GM21786 (cell line): ENCODE results near the gene LRCH1.
A peak's percentile ranks its signal among the peaks of the same experiment; 100 is the strongest.
"Not testable (repeated sequence)": the region's sequence is repeated elsewhere in the genome, so short reads cannot be mapped to it uniquely, and the experiment has no call there.

Experiments
- ATAC-seq: cut with Tn5 transposase; IDR thresholded peaks from one replicate; pipeline ENCODE4 v1.9.1; 2021; ENCODE audit not compliant: unreplicated experiment

Gene LRCH1, protein sequence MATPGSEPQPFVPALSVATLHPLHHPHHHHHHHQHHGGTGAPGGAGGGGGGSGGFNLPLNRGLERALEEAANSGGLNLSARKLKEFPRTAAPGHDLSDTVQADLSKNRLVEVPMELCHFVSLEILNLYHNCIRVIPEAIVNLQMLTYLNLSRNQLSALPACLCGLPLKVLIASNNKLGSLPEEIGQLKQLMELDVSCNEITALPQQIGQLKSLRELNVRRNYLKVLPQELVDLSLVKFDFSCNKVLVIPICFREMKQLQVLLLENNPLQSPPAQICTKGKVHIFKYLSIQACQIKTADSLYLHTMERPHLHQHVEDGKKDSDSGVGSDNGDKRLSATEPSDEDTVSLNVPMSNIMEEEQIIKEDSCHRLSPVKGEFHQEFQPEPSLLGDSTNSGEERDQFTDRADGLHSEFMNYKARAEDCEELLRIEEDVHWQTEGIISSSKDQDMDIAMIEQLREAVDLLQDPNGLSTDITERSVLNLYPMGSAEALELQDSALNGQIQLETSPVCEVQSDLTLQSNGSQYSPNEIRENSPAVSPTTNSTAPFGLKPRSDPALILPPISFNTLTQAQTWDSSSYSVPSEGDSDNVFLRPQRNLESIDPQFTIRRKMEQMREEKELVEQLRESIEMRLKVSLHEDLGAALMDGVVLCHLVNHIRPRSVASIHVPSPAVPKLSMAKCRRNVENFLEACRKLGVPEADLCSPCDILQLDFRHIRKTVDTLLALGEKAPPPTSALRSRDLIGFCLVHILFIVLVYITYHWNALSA

DNA sequence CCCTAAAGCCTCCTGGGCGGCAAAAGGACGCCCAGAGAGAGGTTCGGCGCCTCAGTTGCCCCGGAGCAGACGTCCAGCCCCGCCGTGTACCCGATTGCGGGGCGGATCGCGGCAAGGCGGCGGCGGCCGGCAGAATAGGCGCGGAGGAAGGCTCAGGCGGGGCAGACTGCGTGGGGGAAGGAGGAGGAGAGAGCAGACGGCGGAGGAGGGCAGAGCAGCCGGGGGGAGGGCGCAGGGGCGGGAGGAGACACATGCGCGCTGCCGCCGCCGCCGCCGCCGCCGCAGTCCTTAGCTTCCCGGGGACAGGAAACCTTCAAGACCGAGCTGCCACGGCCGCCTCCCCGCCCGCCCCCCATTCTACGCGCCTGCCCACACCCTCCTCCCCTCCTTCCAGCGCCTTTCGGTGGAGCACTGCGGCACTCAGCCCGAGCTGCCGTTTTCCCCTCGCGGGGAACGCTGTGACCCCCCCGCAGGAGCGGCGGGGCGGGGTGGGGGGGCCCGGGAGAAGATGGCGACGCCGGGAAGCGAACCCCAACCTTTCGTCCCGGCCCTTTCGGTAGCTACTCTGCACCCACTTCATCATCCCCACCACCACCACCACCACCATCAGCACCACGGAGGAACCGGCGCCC lies at the start of gene LRCH1:
LRCH1 (plus strand) TSS at position 282 of the 632 bp plus-strand sequence; CDS start at position 509, 227 bp downstream.
- ATAC-seq = peak; percentile 60

DNA sequence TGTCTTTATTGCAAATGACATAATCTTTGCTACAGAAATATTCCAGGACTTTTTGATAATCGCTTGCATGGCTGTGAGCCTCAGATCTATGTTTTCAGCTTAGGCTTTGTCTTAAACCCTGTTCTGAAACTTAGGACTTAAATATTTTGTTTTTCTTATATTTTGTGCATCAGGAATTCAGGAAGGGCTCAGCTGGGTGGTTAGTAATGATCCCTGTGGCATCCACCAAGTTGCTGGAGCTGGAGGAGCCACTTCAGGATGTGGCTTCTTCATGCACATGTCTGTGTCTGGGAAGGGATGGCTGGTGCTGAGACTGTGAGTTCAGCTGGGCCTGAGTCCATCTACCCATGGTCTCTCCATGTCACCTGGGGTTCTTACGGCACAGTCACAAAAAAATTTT lies 48.9 kb upstream of the LRCH1 start:
- no peak for ATAC-seq

DNA sequence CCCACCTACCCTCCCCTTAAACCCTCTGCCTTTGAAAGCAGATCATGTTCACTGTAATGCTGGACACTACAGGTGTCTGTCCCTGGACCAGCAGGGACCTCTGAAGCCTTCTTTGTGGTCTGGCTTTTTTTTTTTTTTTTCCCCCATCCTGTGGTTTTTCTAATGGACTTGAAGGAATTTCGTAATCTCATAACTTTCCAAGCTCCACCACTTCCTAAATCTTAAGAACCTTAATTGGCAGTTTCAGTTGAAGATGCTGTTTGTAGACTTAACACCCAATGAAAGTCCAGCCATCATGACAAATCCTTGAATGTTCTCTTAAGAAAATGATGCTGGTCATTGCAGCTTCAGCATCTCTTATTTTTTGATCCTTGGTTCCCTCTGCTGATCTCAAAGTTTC lies 45.0 kb upstream of the LRCH1 start:
- ATAC-seq = no peak

DNA sequence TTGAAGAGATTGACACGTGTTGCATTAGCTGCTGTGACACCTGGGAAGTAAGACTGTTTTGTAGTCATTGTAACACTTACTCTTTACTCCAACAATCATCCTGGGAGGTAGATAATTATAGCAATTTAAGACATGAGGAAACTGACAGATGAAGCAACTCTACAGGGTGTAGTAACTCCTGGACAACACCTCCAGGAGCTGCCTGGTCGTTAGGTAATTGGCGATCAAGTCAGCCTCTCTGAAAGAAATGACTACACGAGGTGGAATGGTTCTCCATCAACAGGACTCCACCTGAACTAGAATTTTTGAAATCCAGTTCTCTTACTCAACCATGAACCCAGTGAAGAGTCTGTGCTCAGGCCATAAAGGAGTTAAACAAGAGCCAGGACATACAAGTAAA lies 43.0 kb upstream of the LRCH1 start:
- ATAC-seq = no peak

DNA sequence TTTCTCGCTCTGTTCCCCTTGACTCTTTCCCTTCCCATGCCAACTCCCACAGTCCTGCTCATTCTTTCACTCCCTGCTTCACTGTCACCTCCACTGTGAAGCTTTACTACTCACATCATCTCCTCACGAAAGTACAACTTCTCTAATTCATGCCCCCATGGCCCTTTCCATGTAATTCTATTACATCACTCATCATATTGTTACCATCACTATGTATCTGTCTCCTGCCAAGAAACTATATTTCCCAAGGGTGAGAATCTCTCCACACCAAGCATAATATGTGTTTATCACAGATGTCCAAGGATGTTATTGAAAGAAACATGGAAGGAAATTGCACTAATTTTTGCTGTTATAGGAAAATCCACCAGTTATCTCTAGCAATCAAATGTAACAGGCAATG lies 37.2 kb upstream of the LRCH1 start:
- no peak for ATAC-seq

DNA sequence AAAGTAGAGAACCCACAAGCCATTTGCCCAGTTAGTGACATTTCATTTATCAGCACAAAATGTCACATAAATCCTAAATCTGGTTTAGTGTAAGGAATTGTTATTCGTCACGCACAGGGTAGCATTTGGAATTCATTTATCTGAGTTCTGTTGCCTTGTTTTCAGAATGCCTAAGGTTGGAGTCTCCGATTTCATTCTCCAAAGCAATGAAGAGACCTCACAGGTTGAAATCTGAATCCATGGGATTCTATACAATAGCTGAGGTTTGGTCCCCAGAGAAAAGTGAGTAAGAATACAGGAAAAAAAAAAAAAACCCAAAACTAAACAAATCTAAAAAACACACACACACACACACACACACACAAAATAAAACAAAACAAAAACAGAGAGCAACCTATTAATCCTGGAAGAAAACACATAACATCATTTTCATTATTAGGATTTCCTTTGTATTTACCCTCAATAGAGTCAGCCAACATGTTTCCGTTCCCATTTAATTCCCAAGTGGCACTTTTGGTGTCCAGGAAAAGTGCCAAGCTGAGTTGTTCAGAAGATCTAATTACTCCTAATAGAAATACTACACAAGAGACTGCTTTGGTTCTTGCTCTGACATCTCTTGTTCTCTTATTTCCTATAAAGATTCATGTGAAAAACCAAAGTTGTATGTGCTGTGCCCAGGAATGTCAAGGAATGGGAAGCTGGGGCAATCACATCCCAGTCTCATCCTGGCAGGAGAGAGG lies 36.2 kb upstream of the LRCH1 start:
- ATAC-seq = no peak

DNA sequence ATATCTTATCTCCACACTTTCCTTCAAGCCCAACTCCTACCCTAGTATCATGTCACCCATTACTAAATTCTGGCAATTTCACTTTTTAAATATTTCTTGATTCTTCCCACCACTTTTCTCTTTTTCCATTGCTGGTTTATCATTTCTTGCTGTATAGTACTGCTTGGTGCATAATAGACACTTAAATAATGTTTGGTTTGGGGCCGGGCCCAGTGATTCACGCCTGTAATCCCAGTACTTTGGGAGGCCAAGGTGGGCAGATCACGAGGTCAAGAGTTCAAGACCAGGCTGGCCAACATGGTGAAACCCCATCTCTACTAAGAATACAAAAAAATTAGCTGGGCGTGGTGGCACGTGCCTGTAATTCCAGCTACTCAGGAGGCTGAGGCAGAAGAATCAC lies 35.2 kb upstream of the LRCH1 start:
- not testable (repeated sequence) for ATAC-seq

DNA sequence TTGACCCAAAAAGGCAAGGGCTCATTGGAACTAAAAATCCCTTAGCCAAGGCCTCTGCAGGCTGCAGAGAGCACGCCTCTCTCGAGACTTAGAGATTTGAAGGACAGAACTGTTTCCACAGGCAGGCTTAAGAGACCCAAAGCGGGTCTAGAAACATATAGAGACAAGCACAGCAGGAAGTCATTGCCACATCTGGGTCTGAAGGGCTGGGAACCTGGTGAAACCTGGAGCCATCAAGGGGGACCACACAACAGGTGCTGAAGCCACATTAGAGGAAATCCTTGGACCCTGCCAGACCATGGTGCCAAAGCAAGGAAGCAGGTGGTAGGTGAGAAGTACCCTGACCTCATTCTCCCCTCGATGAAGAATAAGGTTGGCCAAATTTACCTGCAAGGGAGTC lies 33.8 kb upstream of the LRCH1 start:
- ATAC-seq = no peak

DNA sequence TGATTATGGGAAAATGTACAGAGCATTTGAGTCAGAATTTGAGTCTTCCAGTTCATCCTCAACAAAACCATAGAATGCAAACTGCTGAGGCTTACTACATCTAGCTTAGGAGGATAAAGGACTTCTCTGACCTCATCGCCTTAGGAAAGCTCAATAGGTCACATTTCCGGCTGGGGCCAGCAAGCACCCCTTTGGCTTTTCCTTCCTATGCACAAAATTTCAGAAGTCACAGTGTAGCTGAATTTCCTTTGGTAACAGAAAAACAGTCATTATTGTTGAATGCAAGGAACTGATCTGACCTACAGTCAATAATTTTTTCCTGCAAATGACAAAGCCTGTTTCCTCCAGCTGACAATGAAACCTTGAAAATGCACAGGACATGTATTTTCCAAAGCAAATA lies 32.8 kb upstream of the LRCH1 start:
- ATAC-seq = no peak

DNA sequence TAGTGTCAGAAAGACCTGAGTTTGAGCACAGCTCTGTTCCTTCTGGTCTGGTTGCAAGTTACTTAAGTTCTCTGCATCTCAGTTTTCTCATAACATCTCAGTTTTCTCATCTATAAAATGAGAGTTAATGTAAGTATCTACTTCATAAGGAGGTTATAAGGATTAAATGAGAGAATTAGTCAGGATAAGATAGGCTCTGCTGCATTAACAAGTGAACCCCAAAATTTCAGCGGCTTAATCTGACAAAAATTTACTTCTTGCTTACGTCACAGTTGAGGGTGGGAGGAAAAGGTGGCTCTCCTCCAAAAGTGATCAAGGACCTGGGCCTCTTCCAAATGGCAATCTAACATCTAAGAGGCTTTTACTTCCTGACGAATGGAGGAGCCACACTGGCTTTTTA lies 31.5 kb upstream of the LRCH1 start:
- no peak for ATAC-seq

DNA sequence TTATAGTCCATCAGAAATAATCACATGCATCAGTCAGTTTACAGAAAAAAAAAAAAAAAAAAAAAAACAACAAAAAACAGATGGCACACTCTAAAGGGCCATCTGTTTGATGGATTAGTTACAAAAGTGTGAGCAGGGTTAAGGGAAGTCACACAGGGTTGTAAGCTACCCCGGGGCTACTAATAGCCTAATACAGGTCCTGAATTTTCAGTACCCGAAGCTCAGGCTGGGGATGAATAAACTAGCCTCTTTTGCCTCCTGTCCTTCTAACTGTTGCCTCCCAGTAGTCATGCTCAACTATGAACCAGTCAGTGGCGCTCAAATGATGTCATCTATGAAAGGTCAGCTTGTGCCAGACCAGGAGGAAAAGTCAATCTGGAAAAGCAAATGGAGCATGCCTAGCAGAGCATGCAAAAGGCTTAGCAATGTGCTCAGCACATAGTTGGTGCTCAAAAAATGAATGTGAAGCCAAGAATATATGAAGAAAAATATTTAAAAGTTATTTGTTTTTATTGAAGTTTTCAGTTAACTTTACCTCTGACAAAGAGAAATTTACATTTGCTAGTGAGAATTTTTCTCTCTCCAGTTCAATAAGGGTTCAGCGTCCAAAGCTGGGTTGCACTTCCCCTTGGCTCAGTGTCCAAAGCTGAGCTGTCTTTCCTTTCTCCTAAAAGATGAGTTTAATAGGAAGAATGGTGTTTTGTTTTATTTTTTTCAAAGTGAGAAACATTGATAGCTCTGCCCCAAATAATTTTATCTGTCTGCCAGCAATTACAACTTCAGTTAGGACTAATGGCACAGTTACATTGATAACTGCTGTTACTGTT lies 30.8 kb upstream of the LRCH1 start:
- ATAC-seq = no peak

DNA sequence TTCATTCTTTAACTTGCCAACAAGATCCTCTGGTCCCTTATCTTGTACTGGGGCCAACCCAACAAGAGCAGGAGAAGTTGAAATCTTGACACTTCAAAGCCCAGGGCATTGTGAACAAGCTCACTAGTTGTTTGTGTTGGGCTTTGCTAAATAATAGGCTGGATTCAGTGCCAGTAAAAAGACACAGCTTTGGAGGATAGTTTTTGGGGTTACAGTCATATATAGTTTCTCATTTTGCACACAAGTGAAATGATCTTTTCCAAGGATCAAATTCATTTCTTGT lies 30.3 kb upstream of the LRCH1 start:
- no peak for ATAC-seq

DNA sequence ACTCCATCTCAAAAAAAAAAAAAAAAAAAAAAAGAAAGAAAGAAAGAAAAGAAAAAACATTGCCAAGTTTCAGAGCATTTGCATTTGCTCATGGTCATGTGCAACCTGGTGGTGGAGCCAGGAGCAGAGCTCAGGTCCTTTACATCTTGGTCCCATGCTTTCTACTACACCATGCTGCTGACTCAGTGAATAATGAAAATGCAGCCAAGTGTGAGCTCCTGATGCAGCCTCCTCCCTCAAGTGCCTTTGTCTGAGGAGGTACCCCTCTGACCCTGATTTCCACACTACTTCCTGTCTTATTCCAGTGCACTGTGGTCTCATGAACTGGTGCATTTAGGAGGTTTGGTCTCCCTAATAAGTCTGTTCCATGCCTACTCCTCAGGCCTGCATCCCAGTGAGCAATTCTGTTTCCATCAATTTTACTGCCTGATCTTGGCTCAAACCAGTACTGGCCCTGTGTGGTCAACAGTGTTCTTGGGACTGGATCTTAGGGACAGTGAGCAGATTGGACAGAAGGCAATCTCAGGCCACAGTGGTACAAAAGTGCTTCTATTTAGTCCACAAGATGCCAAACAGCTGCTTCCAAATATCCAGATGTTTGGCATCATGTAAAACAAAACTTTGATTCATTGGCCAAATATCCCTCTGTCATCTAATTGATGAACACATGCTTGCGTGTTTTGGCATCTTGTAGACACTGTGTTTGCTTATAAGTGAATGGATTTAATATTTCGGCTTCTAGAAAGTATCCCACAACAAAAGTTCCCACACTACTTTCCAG lies 28.8 kb upstream of the LRCH1 start:
- ATAC-seq = no peak

DNA sequence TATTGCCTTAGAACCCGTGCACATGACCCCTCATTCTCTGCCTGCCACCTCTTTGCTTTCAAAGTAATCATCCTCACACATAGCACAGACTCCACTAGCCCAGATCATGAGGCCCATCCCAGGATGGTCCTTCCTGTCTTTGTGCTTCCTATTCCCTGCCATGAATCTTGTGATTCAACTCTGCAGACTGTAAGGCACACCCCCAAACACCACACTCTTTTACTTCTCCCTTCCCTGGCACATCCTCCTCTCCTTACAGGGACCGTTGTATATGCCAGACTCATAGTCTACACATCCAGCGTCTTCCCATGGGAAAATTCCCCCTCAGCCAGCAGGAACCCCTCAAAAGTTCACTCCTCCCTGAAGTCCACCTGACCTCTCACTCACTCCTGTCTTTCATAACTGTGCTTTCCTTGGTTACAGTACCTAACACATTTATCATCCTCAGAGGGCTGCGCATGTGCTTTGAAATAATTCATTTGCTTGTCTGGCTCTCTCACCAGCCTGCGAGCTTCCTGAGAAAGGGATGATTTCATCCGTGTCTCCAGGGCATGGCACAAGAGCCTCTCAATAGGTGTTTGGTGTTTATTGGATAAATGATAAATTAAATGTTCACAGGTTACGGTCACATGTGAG lies 26.8 kb upstream of the LRCH1 start:
- ATAC-seq = no peak

DNA sequence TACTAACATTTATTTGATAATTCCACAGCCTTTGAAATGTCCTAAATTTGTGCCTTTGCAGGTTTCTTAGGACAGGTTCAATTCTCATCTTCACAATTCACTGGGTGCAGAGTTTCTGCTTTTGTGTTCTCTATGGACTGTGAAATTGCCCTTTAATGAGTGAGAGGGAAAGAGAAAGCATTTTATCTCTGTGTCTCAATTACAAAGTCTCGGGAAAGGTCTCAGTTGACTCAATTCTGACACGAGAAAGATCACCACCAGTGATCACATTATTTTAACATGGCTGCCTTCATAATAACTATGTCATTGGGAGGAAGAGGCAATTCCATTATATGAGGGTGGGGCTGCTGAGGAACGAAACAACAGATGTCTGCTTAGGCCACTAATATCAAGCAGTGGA lies 26.2 kb upstream of the LRCH1 start:
- peak; percentile 63 for ATAC-seq

DNA sequence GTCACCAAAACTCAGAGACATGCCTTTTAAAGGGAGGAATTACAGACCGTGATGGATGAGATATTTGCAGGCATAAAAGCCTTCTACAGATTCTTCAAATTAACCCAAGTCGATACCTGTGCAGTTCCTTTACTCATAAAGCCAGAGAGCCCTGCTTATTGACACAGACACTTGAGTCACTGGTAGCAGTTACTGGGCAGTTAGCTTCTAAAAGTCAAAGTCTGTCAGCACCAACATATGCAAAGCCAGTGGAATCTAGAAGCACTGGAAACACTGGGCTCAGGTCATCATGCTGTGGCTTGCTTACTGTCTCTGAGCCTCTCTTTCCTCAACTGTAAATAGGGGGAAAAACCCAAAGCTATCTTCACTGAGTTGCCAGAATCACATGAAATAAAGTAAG lies 25.7 kb upstream of the LRCH1 start:
- ATAC-seq = no peak

DNA sequence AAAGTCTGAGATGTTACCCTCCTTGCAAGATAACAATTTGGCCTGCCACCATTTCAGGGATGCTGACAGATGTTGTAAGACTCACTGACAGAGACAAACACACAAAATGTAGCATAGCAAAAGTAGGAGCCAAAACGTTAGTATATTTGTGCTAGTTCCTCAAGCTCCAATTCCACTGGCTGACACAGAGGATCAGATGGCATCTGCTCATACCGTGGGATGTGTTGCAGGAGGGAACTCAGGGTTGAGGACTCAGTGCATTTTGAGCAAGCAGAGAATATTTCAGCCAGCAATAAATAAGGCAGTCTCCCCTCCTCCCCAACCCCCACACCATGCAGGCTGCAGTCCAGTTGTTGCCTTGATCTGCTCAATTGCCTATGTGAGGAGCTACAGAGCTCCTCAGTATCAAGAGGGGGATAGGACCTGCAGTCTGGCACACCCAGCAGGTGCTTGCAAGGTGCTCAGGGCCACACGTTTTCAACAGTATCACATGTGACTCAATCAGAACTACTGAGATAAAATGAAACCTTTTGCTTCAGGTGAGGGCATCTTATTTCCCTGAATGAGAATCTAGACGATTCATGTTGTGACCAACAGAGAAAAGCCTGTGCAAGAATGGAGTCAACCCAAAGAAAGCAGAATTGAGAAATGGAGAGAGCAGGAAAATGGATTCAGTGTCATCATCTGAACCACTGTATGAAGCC lies 23.6 kb upstream of the LRCH1 start:
- ATAC-seq = no peak

DNA sequence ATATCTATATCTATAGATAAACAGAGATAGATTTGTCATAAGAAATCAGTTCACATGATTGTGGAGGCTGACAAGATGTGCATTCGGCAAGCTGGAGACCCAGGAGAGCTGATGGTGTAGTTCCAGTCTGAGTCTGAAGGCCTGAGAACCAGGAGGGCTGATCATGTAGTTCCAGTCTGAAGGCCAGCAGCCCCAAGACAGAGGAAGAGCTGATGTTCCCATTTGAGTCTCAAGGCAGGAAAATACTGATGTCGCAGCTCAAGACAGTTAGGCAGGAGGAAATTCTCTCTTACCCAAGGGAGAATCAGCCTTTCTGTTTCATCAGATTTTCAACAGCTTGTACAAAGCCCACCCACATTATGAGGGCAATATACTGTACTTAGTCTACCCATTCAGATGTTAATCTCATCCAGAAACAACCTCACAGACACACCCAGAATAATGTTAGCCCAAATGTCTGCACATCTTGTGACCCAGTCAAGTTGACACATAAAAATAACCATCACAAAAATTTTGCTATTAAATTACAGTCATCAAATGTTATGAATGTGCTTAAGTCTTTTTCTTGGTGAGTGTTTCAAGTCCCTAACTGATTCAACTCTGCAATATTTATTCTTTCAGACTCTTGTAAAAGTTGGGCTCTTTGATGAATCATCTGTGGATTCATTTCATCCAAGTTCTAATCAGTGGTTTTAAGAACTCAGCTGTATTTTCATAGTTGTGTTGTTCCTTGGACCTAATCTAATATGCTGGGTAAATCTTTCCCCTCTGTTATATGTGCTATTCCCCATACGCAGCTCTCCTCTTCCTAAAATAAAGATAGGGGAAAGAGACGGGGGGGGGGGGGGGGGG lies 22.7 kb upstream of the LRCH1 start:
- ATAC-seq = no peak
